GM10266 (cell line): Measurements from ENCODE around the gene CCDC51.

Experiments used
- DNase-seq: peaks from one replicate; pipeline ENCODE4 v3.0.0; 2012; ENCODE audit errors: extremely low spot score
- TF ChIP-seq, protein P1 (sequence below): IDR thresholded peaks from 2 replicates; pipeline ENCODE4 v1.5.1; 2012; ENCODE audit warnings: mild to moderate bottlenecking, low read depth; ENCODE audit not compliant: control insufficient read depth, insufficient read depth; ENCODE audit errors: missing control alignments

The CCDC51 gene

DNA sequence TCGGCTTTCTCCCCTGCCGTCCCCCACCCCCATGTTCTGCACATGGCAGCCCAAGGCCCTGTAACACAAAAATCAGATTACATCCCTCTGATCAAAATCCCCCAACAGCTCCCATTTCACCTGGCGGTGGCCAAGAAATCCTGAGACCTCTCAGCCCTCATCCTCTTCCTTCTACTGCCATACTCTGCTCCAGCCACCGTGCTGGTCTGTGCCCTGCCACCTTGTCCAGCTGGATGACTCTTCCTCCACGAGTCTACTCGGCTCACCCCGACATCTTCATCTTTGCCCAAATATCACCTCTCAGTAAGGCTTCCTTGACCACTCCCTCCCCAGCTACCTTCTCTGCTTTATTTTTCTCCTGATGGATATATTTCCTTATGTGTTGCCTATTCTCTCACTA is 3.1 kb downstream of the CCDC51 start:
- no peak for DNase-seq
- TF ChIP-seq, protein P1, sequence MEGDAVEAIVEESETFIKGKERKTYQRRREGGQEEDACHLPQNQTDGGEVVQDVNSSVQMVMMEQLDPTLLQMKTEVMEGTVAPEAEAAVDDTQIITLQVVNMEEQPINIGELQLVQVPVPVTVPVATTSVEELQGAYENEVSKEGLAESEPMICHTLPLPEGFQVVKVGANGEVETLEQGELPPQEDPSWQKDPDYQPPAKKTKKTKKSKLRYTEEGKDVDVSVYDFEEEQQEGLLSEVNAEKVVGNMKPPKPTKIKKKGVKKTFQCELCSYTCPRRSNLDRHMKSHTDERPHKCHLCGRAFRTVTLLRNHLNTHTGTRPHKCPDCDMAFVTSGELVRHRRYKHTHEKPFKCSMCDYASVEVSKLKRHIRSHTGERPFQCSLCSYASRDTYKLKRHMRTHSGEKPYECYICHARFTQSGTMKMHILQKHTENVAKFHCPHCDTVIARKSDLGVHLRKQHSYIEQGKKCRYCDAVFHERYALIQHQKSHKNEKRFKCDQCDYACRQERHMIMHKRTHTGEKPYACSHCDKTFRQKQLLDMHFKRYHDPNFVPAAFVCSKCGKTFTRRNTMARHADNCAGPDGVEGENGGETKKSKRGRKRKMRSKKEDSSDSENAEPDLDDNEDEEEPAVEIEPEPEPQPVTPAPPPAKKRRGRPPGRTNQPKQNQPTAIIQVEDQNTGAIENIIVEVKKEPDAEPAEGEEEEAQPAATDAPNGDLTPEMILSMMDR = no peak

DNA sequence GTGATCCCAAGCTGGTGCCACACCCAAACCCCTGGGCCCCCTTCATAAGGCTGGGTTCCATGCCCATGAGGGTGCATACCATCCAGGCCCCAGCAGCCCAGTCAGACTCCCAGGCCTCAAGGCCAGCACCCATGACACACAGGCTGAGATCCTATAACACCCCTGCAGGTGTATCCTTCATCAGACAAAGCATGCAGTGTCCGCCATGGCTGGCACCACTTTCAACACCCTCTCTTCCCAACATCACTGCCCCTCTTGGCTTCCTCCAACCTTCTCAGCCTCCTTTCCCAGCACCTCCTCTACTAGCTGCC is 3.5 kb downstream of the CCDC51 start:
- DNase-seq = no peak
- TF ChIP-seq, protein P1 = no peak

DNA sequence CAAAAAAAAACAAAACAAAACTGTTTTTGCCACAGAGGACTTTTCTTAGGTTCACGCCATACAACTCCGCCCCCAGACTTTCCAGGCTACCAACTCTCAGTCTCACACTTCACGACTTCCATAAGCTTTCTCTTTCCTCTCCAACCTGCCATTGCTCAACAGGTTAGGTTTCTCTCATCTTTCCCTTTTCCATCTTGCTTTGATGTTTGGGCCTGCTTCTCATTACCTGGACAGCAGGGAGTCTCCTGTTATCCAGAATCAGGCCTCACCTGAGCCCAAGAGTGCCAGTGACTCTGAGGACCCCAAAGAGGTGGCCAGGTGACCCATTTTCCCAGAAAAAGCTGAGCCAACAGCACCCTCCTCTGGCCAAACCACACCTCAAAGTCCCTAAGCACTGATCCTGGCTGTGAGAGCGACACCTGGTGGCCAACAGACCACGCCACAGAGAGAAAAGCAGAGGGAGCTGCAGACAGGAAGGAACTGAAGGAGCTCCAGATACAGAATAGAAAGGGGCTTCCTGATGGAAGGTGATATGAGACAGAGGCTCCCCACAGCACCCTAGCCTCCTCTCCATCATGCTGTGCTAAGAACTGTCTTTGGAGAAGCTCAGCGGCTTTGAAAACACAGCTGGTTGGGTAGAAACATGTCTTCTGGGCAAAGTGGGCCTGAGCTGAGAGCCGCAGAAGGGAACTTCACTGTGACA is 4.0 kb downstream of the CCDC51 start:
- TF ChIP-seq, protein P1 = peak; percentile 100
- DNase-seq = peak; percentile 88

DNA sequence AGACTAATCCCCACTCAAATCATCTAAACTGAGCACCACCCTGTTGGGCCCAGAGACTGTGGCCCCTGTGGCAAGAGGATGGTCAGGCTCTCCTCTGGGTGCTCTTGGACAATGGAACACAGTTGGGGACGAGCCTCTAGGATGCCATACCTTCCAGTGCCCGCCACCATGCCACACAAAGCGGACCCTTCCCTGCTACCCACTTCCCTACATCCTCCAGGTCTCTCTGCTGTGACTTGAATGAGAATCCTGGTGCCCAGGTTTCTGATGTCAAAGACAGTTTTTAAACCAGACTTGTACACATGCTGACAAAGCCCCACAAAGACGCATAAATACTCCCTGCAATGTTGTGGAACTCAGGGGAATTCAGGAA is 4.7 kb downstream of the CCDC51 start:
- TF ChIP-seq, protein P1 = no peak
- DNase-seq = no peak

DNA sequence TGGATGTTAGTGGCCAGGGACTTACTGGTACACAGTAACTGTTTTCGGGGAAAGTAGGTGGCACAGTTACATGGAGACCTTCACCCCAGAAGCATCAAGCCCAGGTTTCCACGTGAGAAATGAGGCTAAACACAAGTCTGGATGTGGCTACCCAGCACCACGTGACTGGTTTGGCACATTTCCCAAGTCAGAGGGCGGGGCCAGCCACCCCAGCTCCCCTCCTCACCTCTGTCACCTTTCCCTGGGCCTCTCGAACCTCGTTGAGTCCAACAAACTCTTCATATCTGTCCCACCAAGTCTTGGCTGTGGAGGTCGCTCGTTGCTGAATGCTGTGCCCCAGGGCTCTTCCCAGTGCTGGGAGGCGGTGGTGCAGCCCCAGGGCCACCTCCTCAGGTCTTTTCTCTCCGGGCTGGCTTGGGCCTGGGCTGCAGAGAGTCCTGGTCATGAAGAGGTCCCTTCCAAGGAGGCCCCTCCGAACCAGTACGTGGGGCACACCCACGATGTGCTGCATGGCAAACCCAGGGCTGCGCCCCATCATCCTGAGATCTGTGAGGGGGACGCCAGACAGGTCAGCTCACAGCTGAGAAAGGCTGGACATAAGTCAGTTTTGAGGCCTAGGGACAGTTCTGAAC is 5.2 kb downstream of the CCDC51 start:
- TF ChIP-seq, protein P1 = no peak
- no peak for DNase-seq

DNA sequence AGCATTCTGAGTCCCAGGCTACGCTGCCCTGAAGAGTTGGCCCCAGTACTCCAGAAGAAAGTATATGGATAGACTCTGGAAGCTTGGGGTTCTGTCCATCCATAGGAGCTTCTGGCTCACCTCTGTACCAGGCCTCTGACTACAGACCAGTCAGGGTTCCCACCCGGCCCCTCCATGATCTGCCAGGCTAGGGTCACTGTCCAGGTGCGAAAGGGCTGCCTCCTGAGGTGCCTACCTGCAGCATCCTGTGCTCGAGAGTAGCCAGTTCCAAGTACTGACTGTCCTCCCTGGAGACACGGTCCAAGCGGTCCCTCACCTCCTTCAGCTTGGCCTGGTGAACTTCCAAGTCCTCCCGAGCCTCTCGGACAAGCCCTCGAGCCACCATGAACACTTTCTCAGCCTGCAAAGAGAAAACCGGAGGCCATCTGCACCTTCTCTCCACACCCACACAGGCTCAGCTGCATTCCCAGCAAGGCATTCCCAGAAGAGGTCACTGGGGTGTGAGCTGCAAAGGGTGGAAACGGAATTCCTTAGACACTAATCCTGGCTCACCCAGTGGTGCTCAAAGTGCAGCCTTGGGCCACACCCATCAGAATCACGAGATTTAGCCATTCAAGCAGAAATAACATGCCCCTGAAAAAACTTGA is 6.3 kb downstream of the CCDC51 start:
- TF ChIP-seq, protein P1 = no peak

More for the DNA sequence above, 6.3 kb downstream of the CCDC51 start:
- no peak for DNase-seq
